ENCODE measurements around the gene C16orf46. TPM values are rescaled to one million over a fixed set of nuclear protein-coding genes. Genes with fewer than 3 reads are reported as not detected.

C16orf46 gene
- total RNA-seq, 4 donors from 2014 or later: 0.70 to 3.2 (median 1.6) TPM; not detected in 1

DNA sequence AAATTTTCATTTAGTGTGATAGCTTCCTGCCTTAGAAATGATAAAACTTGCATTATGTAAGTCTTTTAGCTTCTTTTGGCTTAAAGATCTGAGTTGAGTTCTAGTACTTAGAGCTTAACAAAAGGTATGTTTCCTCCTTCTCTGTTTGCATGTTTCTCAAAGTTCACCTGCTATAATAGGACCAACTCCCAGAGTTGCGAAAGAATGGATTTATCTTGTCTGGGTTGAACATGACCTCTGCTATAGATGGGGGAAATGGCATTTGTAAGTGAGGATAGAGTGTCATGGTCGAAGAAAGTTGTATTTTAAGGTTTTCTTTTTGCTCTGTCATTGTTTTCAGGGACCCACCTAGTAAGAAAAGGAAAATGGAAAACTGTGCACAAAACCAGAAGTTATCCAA, 34.2 kb downstream of the C16orf46 start:
- DNase-seq: no peak
- no peak for TF ChIP-seq CTCF (IDR thresholded peaks at IDR 0.05)
- no peak for TF ChIP-seq POLR2A (IDR thresholded peaks at IDR 0.05)
- H3K36me3 ChIP-seq: peaks cover 0 to 63% (median 0%) of the 10 kb centered on the region in 3 donors

GRCh38 chr16:81041696-81042095, 35.3 kb downstream of the C16orf46 start:
- H3K9me3 ChIP-seq: no peaks in the 10 kb centered on the region
- no peak overlapping the region for H3K4me3 ChIP-seq
- H3K27me3 ChIP-seq: no peaks in the 10 kb centered on the region
- peaks cover 0 to 21% (median 0%) of the 10 kb centered on the region in 4 donors for H3K4me1 ChIP-seq
- no peak overlapping the region for H3K27ac ChIP-seq
- H3K36me3 ChIP-seq: peaks cover 0 to 63% (median 0%) of the 10 kb centered on the region in 3 donors
- DNase-seq: no peak
- TF ChIP-seq POLR2A (IDR thresholded peaks at IDR 0.05) (no peak), CTCF (IDR thresholded peaks at IDR 0.05) (no peak)

More for the DNA sequence above, 34.2 kb downstream of the C16orf46 start:
- Histone ChIP-seq H3K4me1 (peaks cover 0 to 10% (median 0%) of the 10 kb centered on the region in 4 donors), H3K4me3 (no peak overlapping the region), H3K27me3 (no peaks in the 10 kb centered on the region), H3K27ac (no peak overlapping the region), H3K9me3 (no peaks in the 10 kb centered on the region)

DNA sequence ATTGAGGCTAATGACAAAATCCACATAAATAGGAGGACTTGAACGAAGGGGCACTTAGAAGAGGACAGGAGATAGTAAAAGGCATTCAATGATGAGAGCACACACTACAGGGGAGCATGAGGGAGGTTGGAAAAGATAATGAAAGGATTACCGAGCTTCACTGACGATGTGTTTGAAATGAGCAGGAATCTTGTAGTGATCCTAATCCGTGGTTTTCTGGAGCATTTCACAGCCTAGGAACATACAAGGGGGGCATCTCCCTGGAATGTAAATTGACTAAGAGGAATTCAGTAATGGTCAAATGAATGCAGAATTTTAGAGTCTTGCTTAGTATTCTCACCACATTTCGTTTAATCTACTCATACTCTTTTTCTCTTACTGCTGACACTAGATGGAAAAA, 36.2 kb downstream of the C16orf46 start:
- H3K27me3 ChIP-seq: no peaks in the 10 kb centered on the region
- H3K4me1 ChIP-seq: peaks cover 0 to 24% (median 0%) of the 10 kb centered on the region in 4 donors
- no peak overlapping the region for H3K4me3 ChIP-seq
- H3K9me3 ChIP-seq: no peaks in the 10 kb centered on the region
- no peak for DNase-seq
- H3K27ac ChIP-seq: no peak overlapping the region
- H3K36me3 ChIP-seq: peaks cover 0 to 61% (median 0%) of the 10 kb centered on the region in 3 donors
- TF ChIP-seq CTCF (IDR thresholded peaks at IDR 0.05) (no peak), POLR2A (IDR thresholded peaks at IDR 0.05) (no peak)

GRCh38 chr16:81040131-81040530, 36.9 kb downstream of the C16orf46 start:
- H3K4me1 ChIP-seq: peaks cover 0 to 28% (median 2%) of the 10 kb centered on the region in 4 donors
- H3K27ac ChIP-seq: no peak overlapping the region
- H3K4me3 ChIP-seq: no peak overlapping the region
- peaks cover 0 to 54% (median 0%) of the 10 kb centered on the region in 3 donors for H3K36me3 ChIP-seq
- TF ChIP-seq POLR2A (IDR thresholded peaks at IDR 0.05) (no peak), CTCF (IDR thresholded peaks at IDR 0.05) (no peak)
- DNase-seq: no peak
- no peaks in the 10 kb centered on the region for H3K9me3 ChIP-seq
- no peaks in the 10 kb centered on the region for H3K27me3 ChIP-seq

- no peaks in the 10 kb centered on the region for H3K27me3 ChIP-seq
- H3K36me3 ChIP-seq: peaks cover 0 to 21% (median 0%) of the 10 kb centered on the region in 3 donors
- peak overlapping the region in 1 of 4 donors; percentile 89 for H3K27ac ChIP-seq
- TF ChIP-seq CTCF (IDR thresholded peaks at IDR 0.05) (no peak), POLR2A (IDR thresholded peaks at IDR 0.05) (no peak)
- H3K4me1 ChIP-seq: peaks cover 0 to 28% (median 2%) of the 10 kb centered on the region in 4 donors
- no peaks in the 10 kb centered on the region for H3K9me3 ChIP-seq
- peak overlapping the region; percentile 64 to 98 (median 82) for H3K4me3 ChIP-seq
- no peak for DNase-seq
Observed at GRCh38 chr16:81036751-81037350, 40.2 kb downstream of the C16orf46 start.

Measured in Peyer's patch (tissue), 4 donors.